Ovary (tissue), 3 donors: Measurements from ENCODE around the gene OGT.

Source experiments
- POLR2A ChIP-seq: fragments of 450-650 bp; IDR thresholded peaks from one replicate; pipeline ENCODE4 v1.6.1; 2017; ENCODE audit warnings: antibody characterized with exemption, mild to moderate bottlenecking, moderate library complexity
- TF ChIP-seq, protein P1 (sequence below), 3 donors: fragments of 450-650 bp in 2 of 3; fragments of 200-600 bp in 1 of 3; IDR thresholded peaks; one replicate each; pipeline versions ENCODE4 v1.5.1 to v1.8.0; 2016 to 2022; ENCODE audit warnings: antibody characterized with exemption in 3 of 3, mild to moderate bottlenecking in 1 of 3
- donor health status: DM: no; HTN: no; CAD: no.

DNA sequence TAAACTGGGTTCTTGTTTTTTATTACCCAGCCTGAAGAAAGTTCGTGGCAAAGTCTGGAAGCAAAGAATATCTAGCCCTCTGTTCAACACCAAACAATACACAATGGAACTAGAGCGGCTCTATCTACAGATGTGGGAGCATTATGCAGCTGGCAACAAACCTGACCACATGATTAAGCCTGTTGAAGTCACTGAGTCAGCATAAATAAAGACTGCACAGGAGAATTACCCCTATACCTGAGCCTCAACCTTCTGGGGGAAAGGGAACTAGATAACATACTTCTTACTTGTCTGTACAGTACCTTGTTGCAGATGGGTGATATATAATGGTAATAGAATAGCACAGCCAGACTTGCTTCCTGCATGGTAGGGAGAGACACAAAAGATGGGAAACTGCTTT is 40.7 kb downstream of the OGT start:
- TF ChIP-seq, protein P1, sequence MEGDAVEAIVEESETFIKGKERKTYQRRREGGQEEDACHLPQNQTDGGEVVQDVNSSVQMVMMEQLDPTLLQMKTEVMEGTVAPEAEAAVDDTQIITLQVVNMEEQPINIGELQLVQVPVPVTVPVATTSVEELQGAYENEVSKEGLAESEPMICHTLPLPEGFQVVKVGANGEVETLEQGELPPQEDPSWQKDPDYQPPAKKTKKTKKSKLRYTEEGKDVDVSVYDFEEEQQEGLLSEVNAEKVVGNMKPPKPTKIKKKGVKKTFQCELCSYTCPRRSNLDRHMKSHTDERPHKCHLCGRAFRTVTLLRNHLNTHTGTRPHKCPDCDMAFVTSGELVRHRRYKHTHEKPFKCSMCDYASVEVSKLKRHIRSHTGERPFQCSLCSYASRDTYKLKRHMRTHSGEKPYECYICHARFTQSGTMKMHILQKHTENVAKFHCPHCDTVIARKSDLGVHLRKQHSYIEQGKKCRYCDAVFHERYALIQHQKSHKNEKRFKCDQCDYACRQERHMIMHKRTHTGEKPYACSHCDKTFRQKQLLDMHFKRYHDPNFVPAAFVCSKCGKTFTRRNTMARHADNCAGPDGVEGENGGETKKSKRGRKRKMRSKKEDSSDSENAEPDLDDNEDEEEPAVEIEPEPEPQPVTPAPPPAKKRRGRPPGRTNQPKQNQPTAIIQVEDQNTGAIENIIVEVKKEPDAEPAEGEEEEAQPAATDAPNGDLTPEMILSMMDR (IDR thresholded peaks at IDR 0.05): no peak
- no peak for TF ChIP-seq POLR2A
